SK-N-SH (cell line): ENCODE measurements around the gene MCM5. TPM values are rescaled to one million over a fixed set of nuclear protein-coding genes. Genes with fewer than 3 reads are reported as not detected.

Source experiments
- CTCF ChIA-PET: fragments of 300-600, 350-600 bp; formaldehyde crosslinking; extraction: SDS; loops from one replicate; lab custom pipeline; 2021; lab: Yijun Ruan, JAX
- POLR2A ChIA-PET: fragments of 350-600 bp; sonication (Branson Sonifier 250); formaldehyde crosslinking; extraction: SDS; loops from one replicate; lab custom pipeline; 2020; ENCODE audit warnings: antibody characterized with exemption, inconsistent platforms; lab: Yijun Ruan, JAX
- DNase-seq: peaks from one replicate; pipeline ENCODE4 v3.0.0; 2012
- H2AFZ ChIP-seq: fragments of 200-600 bp; sonication (generic); 2 replicates; pipeline ENCODE4 v1.8.1; 2016; ENCODE audit warnings: antibody characterized with exemption, mild to moderate bottlenecking, low read depth
- H3F3A ChIP-seq: fragments of 200-600 bp; sonication (generic); replicated peaks from 2 replicates; pipeline ENCODE3; 2016; ENCODE audit warnings: antibody characterized with exemption, mild to moderate bottlenecking; ENCODE audit not compliant: insufficient read depth
- H3K27ac ChIP-seq, 2 experiments: fragments of 200-500 bp in 1 of 2; fragments of 200-600 bp in 1 of 2; sonication (Bioruptor generic) in 1 of 2; sonication (generic), shearing (Covaris generic) in 1 of 2; 2 replicates each; pipeline versions ENCODE4 v1.5.1 to v1.6.1; 2014 to 2016; ENCODE audit warnings: low read depth in 2 of 2, inconsistent platforms in 1 of 2, low read length in 1 of 2, mild to moderate bottlenecking in 1 of 2, mixed read lengths in 1 of 2
- H3K27me3 ChIP-seq: fragments of 200-600 bp; sonication (generic), shearing (Covaris generic); 2 replicates; pipeline ENCODE4 v1.6.1; 2016; ENCODE audit warnings: mixed run types; ENCODE audit not compliant: insufficient read depth
- H3K36me3 ChIP-seq, 2 experiments: fragments of 200-500 bp in 1 of 2; fragments of 200-600 bp in 1 of 2; sonication (Bioruptor generic) in 1 of 2; sonication (generic) in 1 of 2; replicated peaks in 1 of 2; 2 replicates each; pipeline versions ENCODE3 to v1.5.1; 2014 to 2016; ENCODE audit warnings: low read length in 1 of 2, mild to moderate bottlenecking in 1 of 2; ENCODE audit not compliant: insufficient read depth in 2 of 2, control insufficient read depth in 1 of 2
- H3K4me1 ChIP-seq, 2 experiments: fragments of 200-500 bp in 1 of 2; fragments of 200-600 bp in 1 of 2; sonication (Bioruptor generic) in 1 of 2; sonication (generic), shearing (Covaris generic) in 1 of 2; 2 replicates each; pipeline versions ENCODE4 v1.5.1 to v1.6.1; 2014 to 2016; ENCODE audit warnings: low read depth in 1 of 2, low read length in 1 of 2, mixed run types in 1 of 2; ENCODE audit not compliant: insufficient read depth in 2 of 2, control insufficient read depth in 1 of 2
- H3K4me2 ChIP-seq: fragments of 200-600 bp; sonication (generic), shearing (Covaris generic); 2 replicates; pipeline ENCODE4 v1.6.1; 2017; ENCODE audit warnings: mixed run types
- H3K4me3 ChIP-seq, 2 experiments: fragments of 200-500 bp in 1 of 2; fragments of 200-600 bp in 1 of 2; sonication (Bioruptor generic) in 1 of 2; sonication (generic), shearing (Covaris generic) in 1 of 2; 2 replicates each; pipeline versions ENCODE4 v1.5.1 to v1.8.1; 2014 to 2016; ENCODE audit warnings: low read depth in 2 of 2, inconsistent platforms in 1 of 2, low read length in 1 of 2, mild to moderate bottlenecking in 1 of 2, mixed read lengths in 1 of 2, moderate library complexity in 1 of 2
- H3K79me2 ChIP-seq: fragments of 200-600 bp; sonication (generic); 2 replicates; pipeline ENCODE4 v1.8.1; 2017; ENCODE audit warnings: mild to moderate bottlenecking; ENCODE audit not compliant: insufficient read depth
- H3K9ac ChIP-seq: fragments of 200-600 bp; sonication (generic); 2 replicates; pipeline ENCODE4 v1.6.1; 2017; ENCODE audit warnings: mixed run types
- H3K9me2 ChIP-seq: fragments of 200-600 bp; sonication (generic); 2 replicates; pipeline ENCODE4 v1.6.1; 2017; ENCODE audit warnings: mixed run types
- H3K9me3 ChIP-seq: fragments of 200-600 bp; sonication (generic); 2 replicates; pipeline ENCODE4 v1.6.1; 2017; ENCODE audit warnings: mixed run types, mild to moderate bottlenecking, moderate library complexity
- H4K20me1 ChIP-seq: fragments of 200-600 bp; sonication (generic); 2 replicates; pipeline ENCODE4 v1.6.1; 2017; ENCODE audit warnings: mild to moderate bottlenecking, mixed run types; ENCODE audit not compliant: insufficient read depth
- CHD2 ChIP-seq: fragments of 150-350 bp; IDR thresholded peaks from 2 replicates; pipeline ENCODE4 v1.6.1; 2018; ENCODE audit warnings: low read length; ENCODE audit not compliant: partially characterized antibody
- CTCF ChIP-seq: fragments of 200-600 bp; sonication (generic); IDR thresholded peaks from 2 replicates; pipeline ENCODE4 v1.6.1; 2017; ENCODE audit warnings: antibody characterized with exemption, mild to moderate bottlenecking, moderate library complexity
- ELF1 ChIP-seq: IDR thresholded peaks from 2 replicates; pipeline ENCODE4 v1.4.0; 2012
- EZH2phosphoT487 ChIP-seq: fragments of 200-600 bp; sonication (generic); IDR thresholded peaks from 2 replicates; pipeline ENCODE4 v1.6.1; 2017; ENCODE audit warnings: low read depth, mixed run types, mild to moderate bottlenecking, antibody characterized with exemption, moderate library complexity, borderline replicate concordance
- FOXJ3 ChIP-seq: sonication (generic); formaldehyde crosslinking; IDR thresholded peaks from 2 replicates; pipeline ENCODE4 v1.5.1; 2020; ENCODE audit warnings: mild to moderate bottlenecking, missing genetic modification reagents
- FOXM1 ChIP-seq: IDR thresholded peaks from 2 replicates; pipeline ENCODE4 v1.4.0; 2012; ENCODE audit warnings: low read depth, mild to moderate bottlenecking
- GABPA ChIP-seq: IDR thresholded peaks from 2 replicates; pipeline ENCODE4 v1.4.0; 2012; ENCODE audit warnings: low read depth, mild to moderate bottlenecking
- GATA2 ChIP-seq: sonication (generic); formaldehyde crosslinking; IDR thresholded peaks from 2 replicates; pipeline ENCODE4 v1.5.0; 2020; ENCODE audit warnings: mild to moderate bottlenecking, missing genetic modification reagents
- MAX ChIP-seq: IDR thresholded peaks from 2 replicates; pipeline ENCODE4 v1.4.0; 2012; ENCODE audit warnings: low read depth
- MEF2A ChIP-seq: IDR thresholded peaks from 2 replicates; pipeline ENCODE4 v1.4.0; 2012; ENCODE audit warnings: low read depth, borderline replicate concordance
- NFIC ChIP-seq: IDR thresholded peaks from 2 replicates; pipeline ENCODE4 v1.4.0; 2012; ENCODE audit warnings: borderline replicate concordance
- POLR2AphosphoS5 ChIP-seq: IDR thresholded peaks from 2 replicates; pipeline ENCODE4 v1.6.1; 2012; ENCODE audit warnings: low read depth, low read length
- RAD21 ChIP-seq: IDR thresholded peaks from 2 replicates; pipeline ENCODE4 v1.6.1; 2012; ENCODE audit warnings: mild to moderate bottlenecking, low read length
- REST ChIP-seq: IDR thresholded peaks from 2 replicates; pipeline ENCODE4 v1.6.1; 2012; ENCODE audit warnings: mild to moderate bottlenecking, low read depth, low read length, moderate library complexity
- SIN3A ChIP-seq: IDR thresholded peaks from 2 replicates; pipeline ENCODE4 v1.6.1; 2012; ENCODE audit warnings: low read depth, mild to moderate bottlenecking, low read length, moderate library complexity, borderline replicate concordance
- TAF1 ChIP-seq: IDR thresholded peaks from 2 replicates; pipeline ENCODE4 v1.6.1; 2012; ENCODE audit warnings: low read depth, mild to moderate bottlenecking, low read length, moderate library complexity, borderline replicate concordance
- TEAD4 ChIP-seq: IDR thresholded peaks from 2 replicates; pipeline ENCODE4 v1.4.0; 2012; ENCODE audit warnings: mild to moderate bottlenecking, borderline replicate concordance; ENCODE audit not compliant: insufficient read depth
- USF1 ChIP-seq: IDR thresholded peaks from 2 replicates; pipeline ENCODE4 v1.4.0; 2012; ENCODE audit warnings: low read depth, borderline replicate concordance
- ZBTB33 ChIP-seq: IDR thresholded peaks from 2 replicates; pipeline ENCODE4 v1.4.0; 2012; ENCODE audit warnings: low read depth, borderline replicate concordance
- WGBS: methylation state at CpG from one replicate; pipeline ENCODE4 v1.1.6; 2017; ENCODE audit warnings: low lambda C conversion rate; 5-methylcytosine and 5-hydroxymethylcytosine counted together
- polyA plus RNA-seq, 3 experiments: library from polyadenylated mRNA; depleted of rRNA; stranded (reverse); fragments of >200 nt; gene quantifications; 2 replicates each; pipeline ENCODE4 v1.2.3, GENCODE V29; 2012

The MCM5 gene
- polyA plus RNA-seq, 1 of the 3 experiments (the other 2 are of a cell fraction) = 42.9 TPM

- TF ChIP-seq RAD21 (no peak), EZH2phosphoT487 (no peak), FOXJ3 (CRISPR knock-in tag) (no peak), USF1 (no peak), MEF2A (no peak), POLR2AphosphoS5 (no peak), TEAD4 (no peak)
- TF ChIP-seq, all 33 proteins: peak for 0
These were observed 63.4 kb downstream of the MCM5 start (continued) for GRCh38 chr22:35463231-35463933.

GRCh38 chr22:35464399-35464798 is 64.5 kb downstream of the MCM5 start:
- Histone ChIP-seq H3K27me3 (no peaks in the 10 kb centered on the region), H3K9me2 (no peaks in the 10 kb centered on the region), H3K36me3 (no peaks in the 10 kb centered on the region), H3K4me3 (no peak overlapping the region), H2AFZ (no peak overlapping the region), H4K20me1 (no peaks in the 10 kb centered on the region), H3K9ac (no peak overlapping the region), H3K9me3 (no peaks in the 10 kb centered on the region), H3K27ac (no peak overlapping the region), H3K79me2 (no peaks in the 10 kb centered on the region), H3K4me1 (peaks cover 6 to 10% of the 10 kb centered on the region in 2 experiments; a peak in 3 of 4 replicates), H3K4me2 (no peak overlapping the region), H3F3A (no peaks in the 10 kb centered on the region)
- 90% methylated on average over 2 of the region's 3 CpGs for WGBS
- ChIA-PET CTCF (no interaction called here), POLR2A (no interaction called here)
- no peak for DNase-seq
- TF ChIP-seq REST (no peak), MAX (no peak), RAD21 (no peak), NFIC (no peak), SIN3A (no peak), POLR2AphosphoS5 (no peak), MEF2A (no peak), CTCF (no peak), ZBTB33 (no peak), ELF1 (no peak), TAF1 (no peak), CHD2 (no peak), GATA2 (CRISPR knock-in tag) (no peak), TEAD4 (no peak), GABPA (no peak), FOXJ3 (CRISPR knock-in tag) (no peak), FOXM1 (no peak)
